CMK (cell line): Measurements from ENCODE around the gene NEU1.
"Not testable (repeated sequence)": the region's sequence is repeated elsewhere in the genome, so short reads cannot be mapped to it uniquely, and the experiment has no call there.

Source experiments
- DNase-seq: peaks from one replicate; pipeline ENCODE4 v3.0.0-alpha.2; 2010; ENCODE audit warnings: low read depth

NEU1 gene

GRCh38 chr6:31862344-31863235 lies at the start of gene NEU1:
Gene NEU1, minus strand, starts transcription at chr6:31862821. Its CDS starts 45 bp downstream, at chr6:31862776.
- peak; percentile 99 for DNase-seq

GRCh38 chr6:31911826-31912585 lies 49.4 kb upstream of the NEU1 start:
- DNase-seq = no peak

GRCh38 chr6:31909298-31909697 lies 46.7 kb upstream of the NEU1 start:
- DNase-seq = not testable (repeated sequence)

GRCh38 chr6:31908791-31909190 lies 46.2 kb upstream of the NEU1 start:
- no peak for DNase-seq

- DNase-seq = not testable (repeated sequence)
Observed at GRCh38 chr6:31908255-31908654, 45.6 kb upstream of the NEU1 start.

- no peak for DNase-seq
Observed at GRCh38 chr6:31907158-31907813, 44.7 kb upstream of the NEU1 start.

- DNase-seq = not testable (repeated sequence)
Observed at GRCh38 chr6:31906727-31907126, 44.1 kb upstream of the NEU1 start.

GRCh38 chr6:31906122-31906521 lies 43.5 kb upstream of the NEU1 start:
- DNase-seq = no peak

- no peak for DNase-seq
Observed at GRCh38 chr6:31905041-31905440, 42.4 kb upstream of the NEU1 start.

GRCh38 chr6:31903957-31904356 lies 41.3 kb upstream of the NEU1 start:
- no peak for DNase-seq

- peak; percentile 86 for DNase-seq
Observed at GRCh38 chr6:31901953-31902643, 39.5 kb upstream of the NEU1 start, which contains the start of gene ZBTB12. Gene ZBTB12, minus strand, starts transcription at chr6:31902086. Its CDS starts 781 bp downstream, at chr6:31901305.

GRCh38 chr6:31901415-31901952 lies 38.9 kb upstream of the NEU1 start:
- no peak for DNase-seq

GRCh38 chr6:31900917-31901414 lies 38.3 kb upstream of the NEU1 start:
- no peak for DNase-seq

GRCh38 chr6:31899882-31900722 lies 37.5 kb upstream of the NEU1 start:
- no peak for DNase-seq

- no peak for DNase-seq
Observed at GRCh38 chr6:31899215-31899614, 36.6 kb upstream of the NEU1 start.

GRCh38 chr6:31898383-31899011 lies 35.9 kb upstream of the NEU1 start:
- DNase-seq = no peak

GRCh38 chr6:31897612-31898382 lies 35.2 kb upstream of the NEU1 start, which contains the start of gene EHMT2:
Gene EHMT2, minus strand, starts transcription at chr6:31897698. Its CDS starts 21 bp downstream, at chr6:31897677.
- peak; percentile 54 for DNase-seq

GRCh38 chr6:31896856-31897611 lies 34.4 kb upstream of the NEU1 start:
- no peak for DNase-seq
